ENCODE data around the gene AVL9.
"Not testable (repeated sequence)": the region's sequence is repeated elsewhere in the genome, so short reads cannot be mapped to it uniquely, and the experiment has no call there.

The AVL9 gene

GRCh38 chr7:32609463-32609862 is 114.2 kb downstream of the AVL9 start:
- H3K27me3 Mint-ChIP-seq: no peaks in the 10 kb centered on the region
- no peaks in the 10 kb centered on the region for H3K36me3 Mint-ChIP-seq
- H3K4me3 Mint-ChIP-seq: no peak overlapping the region
- DNase-seq: no peak
- CTCF ChIA-PET: no interaction called here
- no peaks in the 10 kb centered on the region for H3K9me3 Mint-ChIP-seq
- H3K4me1 Mint-ChIP-seq: no peaks in the 10 kb centered on the region
- no peak overlapping the region for H3K27ac Mint-ChIP-seq

- no peak overlapping the region for H3K4me3 Mint-ChIP-seq
- DNase-seq: no peak
- no peaks in the 10 kb centered on the region for H3K4me1 Mint-ChIP-seq
- H3K36me3 Mint-ChIP-seq: no peaks in the 10 kb centered on the region
- CTCF ChIA-PET: no interaction called here
- no peaks in the 10 kb centered on the region for H3K9me3 Mint-ChIP-seq
- H3K27me3 Mint-ChIP-seq: no peaks in the 10 kb centered on the region
- no peak overlapping the region for H3K27ac Mint-ChIP-seq
These were observed 116.2 kb downstream of the AVL9 start for GRCh38 chr7:32611201-32612099.

- Mint-ChIP-seq H3K27ac (no peak overlapping the region), H3K27me3 (no peaks in the 10 kb centered on the region), H3K9me3 (no peaks in the 10 kb centered on the region), H3K36me3 (no peaks in the 10 kb centered on the region), H3K4me3 (no peak overlapping the region), H3K4me1 (no peaks in the 10 kb centered on the region)
- DNase-seq: no peak
- CTCF ChIA-PET: no interaction called here
These were observed 121.3 kb downstream of the AVL9 start for GRCh38 chr7:32616625-32617024.

GRCh38 chr7:32618470-32618869 is 123.2 kb downstream of the AVL9 start:
- no peak overlapping the region for H3K27ac Mint-ChIP-seq
- no peaks in the 10 kb centered on the region for H3K9me3 Mint-ChIP-seq
- H3K4me3 Mint-ChIP-seq: no peak overlapping the region

GRCh38 chr7:32618987-32619386 is 123.7 kb downstream of the AVL9 start:
- CTCF ChIA-PET: no interaction called here
- H3K4me1 Mint-ChIP-seq: no peaks in the 10 kb centered on the region
- no peak overlapping the region for H3K27ac Mint-ChIP-seq
- H3K9me3 Mint-ChIP-seq: no peaks in the 10 kb centered on the region
- H3K4me3 Mint-ChIP-seq: no peak overlapping the region
- peaks cover 4% of the 10 kb centered on the region for H3K27me3 Mint-ChIP-seq
- no peaks in the 10 kb centered on the region for H3K36me3 Mint-ChIP-seq
- DNase-seq: no peak

More at GRCh38 chr7:32618470-32618869, 123.2 kb downstream of the AVL9 start:
- no peaks in the 10 kb centered on the region for H3K36me3 Mint-ChIP-seq
- peaks cover 4% of the 10 kb centered on the region for H3K27me3 Mint-ChIP-seq
- DNase-seq: no peak
- no peaks in the 10 kb centered on the region for H3K4me1 Mint-ChIP-seq
- CTCF ChIA-PET: no interaction called here

- DNase-seq, CTCF ChIA-PET, H3K4me1 Mint-ChIP-seq, H3K27me3 Mint-ChIP-seq, H3K9me3 Mint-ChIP-seq, H3K4me3 Mint-ChIP-seq, H3K36me3 Mint-ChIP-seq, H3K27ac Mint-ChIP-seq: not testable (repeated sequence)
These were observed 124.1 kb downstream of the AVL9 start for GRCh38 chr7:32619416-32619815.

- Mint-ChIP-seq H3K9me3 (no peaks in the 10 kb centered on the region), H3K27me3 (no peaks in the 10 kb centered on the region), H3K36me3 (no peaks in the 10 kb centered on the region), H3K4me1 (peaks cover 10% of the 10 kb centered on the region), H3K27ac (no peak overlapping the region), H3K4me3 (no peak overlapping the region)
- CTCF ChIA-PET: no interaction called here
- DNase-seq: no peak
These were observed 135.7 kb downstream of the AVL9 start for GRCh38 chr7:32631021-32631420.

DNA sequence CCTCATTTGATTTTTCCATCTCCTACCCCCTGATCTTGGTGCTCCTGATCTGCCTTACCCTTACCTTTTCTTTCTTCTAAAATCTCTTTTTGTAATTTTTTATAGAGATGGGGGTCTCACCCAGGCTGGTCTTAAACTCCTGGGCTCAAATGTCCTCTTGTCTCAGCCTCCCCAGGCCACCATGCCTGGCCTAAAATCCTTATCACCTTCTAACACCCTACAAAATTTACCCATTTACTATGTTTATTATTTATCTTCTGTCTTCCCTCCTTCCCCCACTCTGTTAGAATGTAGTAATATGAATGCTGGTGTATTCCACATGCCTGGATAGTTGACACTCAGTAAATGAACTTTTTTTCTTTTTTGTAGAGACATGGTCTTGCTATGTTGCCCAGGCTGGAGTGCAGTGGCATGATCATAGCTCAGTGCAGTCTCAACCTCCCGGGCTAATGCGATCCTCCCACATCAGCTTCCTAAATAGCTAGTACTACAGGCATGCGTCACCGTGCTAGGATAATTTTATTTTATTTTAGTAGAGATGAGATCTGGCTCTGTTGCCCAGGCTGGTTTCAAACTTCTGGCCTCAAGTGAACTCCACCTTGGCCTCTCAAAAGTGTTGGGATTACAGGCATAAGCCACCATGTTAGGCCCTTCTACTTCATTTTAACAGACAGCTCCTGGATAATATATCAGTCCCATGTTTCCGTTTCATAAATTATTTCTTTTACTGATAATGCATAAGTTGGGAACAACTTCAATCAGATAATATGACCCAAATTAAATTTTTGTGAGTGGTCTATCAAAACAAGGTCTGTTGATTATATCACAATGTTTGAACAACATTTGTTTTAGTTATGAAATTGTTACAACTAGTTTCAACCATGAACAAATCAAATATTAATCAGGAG is 136.6 kb downstream of the AVL9 start:
- H3K9me3 Mint-ChIP-seq, CTCF ChIA-PET, DNase-seq, H3K27me3 Mint-ChIP-seq, H3K36me3 Mint-ChIP-seq, H3K4me1 Mint-ChIP-seq, H3K27ac Mint-ChIP-seq, H3K4me3 Mint-ChIP-seq: not testable (repeated sequence)

DNA sequence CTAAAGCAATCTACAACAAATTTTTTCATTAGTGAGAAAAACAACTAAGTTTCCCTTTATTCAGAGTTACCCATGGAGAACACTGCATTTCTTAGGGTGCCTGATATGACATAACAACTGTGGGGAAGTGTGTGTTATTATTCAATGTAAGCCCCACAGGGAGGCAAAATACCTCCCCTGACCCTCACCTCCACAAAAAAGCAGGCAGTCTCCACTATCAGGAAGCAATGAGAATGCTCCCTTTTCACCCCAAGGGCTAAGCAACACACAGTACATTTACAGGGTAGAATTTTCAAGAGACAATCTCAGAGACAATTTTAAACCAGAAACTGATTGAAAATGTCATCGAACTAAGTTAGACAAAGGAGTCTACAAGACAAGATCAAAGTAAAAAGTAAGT is 138.2 kb downstream of the AVL9 start:
- H3K27ac Mint-ChIP-seq, CTCF ChIA-PET, H3K4me3 Mint-ChIP-seq, H3K36me3 Mint-ChIP-seq, H3K27me3 Mint-ChIP-seq, DNase-seq, H3K9me3 Mint-ChIP-seq: not testable (repeated sequence)
- H3K4me1 Mint-ChIP-seq: peaks cover 19% of the 10 kb centered on the region

- H3K36me3 Mint-ChIP-seq, CTCF ChIA-PET, H3K27ac Mint-ChIP-seq, DNase-seq, H3K9me3 Mint-ChIP-seq, H3K4me3 Mint-ChIP-seq, H3K27me3 Mint-ChIP-seq: not testable (repeated sequence)
- peaks cover 23% of the 10 kb centered on the region for H3K4me1 Mint-ChIP-seq
These were observed 139.6 kb downstream of the AVL9 start for GRCh38 chr7:32634798-32635393.

DNA sequence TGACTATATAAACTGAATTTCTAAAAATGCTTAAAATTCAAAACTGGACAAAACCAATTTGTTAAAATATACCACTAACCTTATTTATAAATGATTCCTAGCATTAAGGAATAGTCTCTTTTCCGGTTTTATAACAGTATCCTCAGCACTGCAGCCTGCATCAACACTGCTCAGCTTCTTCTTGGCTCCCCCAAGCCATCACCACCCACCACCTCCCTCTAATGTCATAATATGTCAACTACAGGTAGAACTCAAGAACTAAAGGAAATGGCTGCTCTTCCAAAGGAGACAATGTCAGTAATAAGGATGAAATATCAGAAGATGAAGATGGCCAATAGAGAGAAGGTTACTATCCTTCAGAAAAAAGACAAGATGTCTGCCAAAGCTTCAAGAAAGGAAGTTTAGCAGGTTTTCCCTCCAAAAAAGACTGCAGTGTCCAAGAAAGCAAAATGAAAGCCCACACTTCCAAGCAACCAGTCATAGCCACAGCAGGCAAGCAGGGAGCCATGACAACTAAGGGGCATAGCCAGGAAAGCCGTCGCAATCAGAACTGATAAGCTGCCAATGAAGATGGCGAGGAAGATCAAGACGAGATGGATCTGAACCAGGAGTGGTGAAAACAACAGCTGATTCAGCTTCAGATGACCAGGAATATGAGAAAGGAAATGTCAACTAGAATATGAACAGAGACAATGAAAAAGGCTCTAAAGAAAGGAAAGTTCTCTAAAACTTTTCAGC is 141.6 kb downstream of the AVL9 start:
- CTCF ChIA-PET, DNase-seq, H3K27ac Mint-ChIP-seq, H3K9me3 Mint-ChIP-seq, H3K36me3 Mint-ChIP-seq, H3K27me3 Mint-ChIP-seq, H3K4me3 Mint-ChIP-seq: not testable (repeated sequence)
- peaks cover 23% of the 10 kb centered on the region for H3K4me1 Mint-ChIP-seq

DNA sequence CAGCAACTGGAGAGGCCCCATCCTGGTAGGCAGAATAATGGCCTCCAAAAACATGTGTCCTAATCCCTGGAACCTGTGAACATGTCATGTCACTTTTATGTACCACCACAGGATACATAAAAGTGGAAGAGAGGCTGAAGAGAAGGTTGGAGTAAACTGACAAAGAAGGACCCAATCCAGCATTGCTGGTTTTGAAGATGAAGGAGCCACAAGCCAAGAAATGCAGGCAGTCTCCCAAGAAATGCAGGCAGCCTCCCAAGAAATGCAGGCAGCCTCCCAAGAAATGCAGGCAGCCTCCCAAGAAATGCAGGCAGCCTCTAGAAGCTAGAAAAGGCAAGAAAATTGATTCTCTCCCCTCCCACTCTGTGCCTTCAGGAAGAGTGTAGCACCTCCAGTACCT is 142.3 kb downstream of the AVL9 start:
- H3K27ac Mint-ChIP-seq, DNase-seq, CTCF ChIA-PET, H3K27me3 Mint-ChIP-seq, H3K9me3 Mint-ChIP-seq, H3K4me3 Mint-ChIP-seq, H3K36me3 Mint-ChIP-seq: not testable (repeated sequence)
- H3K4me1 Mint-ChIP-seq: peaks cover 23% of the 10 kb centered on the region
